ENCODE measurements around the gene MLF1.

DNA sequence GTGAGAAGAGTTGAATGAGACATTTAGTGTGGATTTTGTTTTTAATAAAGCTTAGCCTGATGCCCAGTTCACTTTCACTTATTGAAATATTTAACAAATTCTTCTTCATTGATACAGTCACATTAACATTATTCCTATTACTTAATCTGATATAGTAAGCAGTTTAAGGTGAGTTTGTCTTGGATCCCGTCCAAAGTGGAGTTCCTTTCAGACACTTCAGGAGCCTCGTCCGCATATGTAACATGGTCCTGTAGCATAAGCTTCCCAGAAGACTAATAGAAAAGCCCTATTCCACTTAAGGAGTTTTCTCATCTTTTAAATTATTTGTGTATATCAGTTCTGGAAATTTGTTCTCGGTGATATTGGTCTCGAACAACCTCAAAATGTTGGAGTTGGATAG is 39.7 kb upstream of the MLF1 start:
- TF ChIP-seq, protein P1, sequence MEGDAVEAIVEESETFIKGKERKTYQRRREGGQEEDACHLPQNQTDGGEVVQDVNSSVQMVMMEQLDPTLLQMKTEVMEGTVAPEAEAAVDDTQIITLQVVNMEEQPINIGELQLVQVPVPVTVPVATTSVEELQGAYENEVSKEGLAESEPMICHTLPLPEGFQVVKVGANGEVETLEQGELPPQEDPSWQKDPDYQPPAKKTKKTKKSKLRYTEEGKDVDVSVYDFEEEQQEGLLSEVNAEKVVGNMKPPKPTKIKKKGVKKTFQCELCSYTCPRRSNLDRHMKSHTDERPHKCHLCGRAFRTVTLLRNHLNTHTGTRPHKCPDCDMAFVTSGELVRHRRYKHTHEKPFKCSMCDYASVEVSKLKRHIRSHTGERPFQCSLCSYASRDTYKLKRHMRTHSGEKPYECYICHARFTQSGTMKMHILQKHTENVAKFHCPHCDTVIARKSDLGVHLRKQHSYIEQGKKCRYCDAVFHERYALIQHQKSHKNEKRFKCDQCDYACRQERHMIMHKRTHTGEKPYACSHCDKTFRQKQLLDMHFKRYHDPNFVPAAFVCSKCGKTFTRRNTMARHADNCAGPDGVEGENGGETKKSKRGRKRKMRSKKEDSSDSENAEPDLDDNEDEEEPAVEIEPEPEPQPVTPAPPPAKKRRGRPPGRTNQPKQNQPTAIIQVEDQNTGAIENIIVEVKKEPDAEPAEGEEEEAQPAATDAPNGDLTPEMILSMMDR (IDR thresholded peaks at IDR 0.05), result no peak
- TF ChIP-seq POLR2A (IDR thresholded peaks at IDR 0.05), result no peak
